NT2/D1 (cell line): ENCODE measurements around the gene ALPG.

ENCODE experiments used
- SUZ12 ChIP-seq: IDR thresholded peaks from 2 replicates; pipeline ENCODE4 v1.6.1; 2011; ENCODE audit not compliant: insufficient read length, insufficient read depth; ENCODE audit errors: extremely low read depth
- YY1 ChIP-seq: IDR thresholded peaks from 2 replicates; pipeline ENCODE4 v1.6.1; 2011; ENCODE audit not compliant: insufficient read length, insufficient read depth
- ZNF274 ChIP-seq: IDR thresholded peaks from 2 replicates; pipeline ENCODE4 v1.6.1; 2011; ENCODE audit warnings: mild to moderate bottlenecking, low read depth, low read length

- no peak for TF ChIP-seq SUZ12
- TF ChIP-seq YY1 = no peak
- TF ChIP-seq ZNF274 = no peak
Observed at GRCh38 chr2:232393556-232393955, 13.1 kb upstream of the ALPG start.
